ENCODE data around the gene NOP53. TPM values are rescaled to one million over a fixed set of nuclear protein-coding genes. Genes with fewer than 3 reads are reported as not detected.

The NOP53 gene
- total and polyA plus RNA-seq, 4 donors: 25.8 to 85.5 (median 38.6) TPM

- H3K36me3 ChIP-seq (ENCODE audit: control insufficient read depth in 4 of 4, insufficient read depth in 3 of 4, low read depth in 1 of 4, low read length in 3 of 4): no peaks in the 10 kb centered on the region
- H3K27ac ChIP-seq (ENCODE audit: low read depth in 1 of 2, low read length in 2 of 2): no peak overlapping the region
- 16% methylated on average over 7 of the region's 7 CpGs for WGBS
- H3K9ac ChIP-seq (ENCODE audit: low read depth in 1 of 2, low read length in 2 of 2): no peak overlapping the region
- TF ChIP-seq, protein P1, sequence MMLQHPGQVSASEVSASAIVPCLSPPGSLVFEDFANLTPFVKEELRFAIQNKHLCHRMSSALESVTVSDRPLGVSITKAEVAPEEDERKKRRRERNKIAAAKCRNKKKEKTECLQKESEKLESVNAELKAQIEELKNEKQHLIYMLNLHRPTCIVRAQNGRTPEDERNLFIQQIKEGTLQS (IDR thresholded peaks at IDR 0.05): peak; percentile 34
- no peak for TF ChIP-seq RXRA (IDR thresholded peaks at IDR 0.05)
- no peaks in the 10 kb centered on the region for H3K27me3 ChIP-seq (ENCODE audit: control insufficient read depth in 4 of 4, insufficient read depth in 4 of 4, low read length in 3 of 4)
- H3K4me3 ChIP-seq (ENCODE audit: low read depth in 1 of 3, low read length in 3 of 3): no peak overlapping the region
- no peaks in the 10 kb centered on the region for H3K9me3 ChIP-seq (ENCODE audit: control insufficient read depth in 4 of 4, low read length in 3 of 4)
- H3K4me1 ChIP-seq (ENCODE audit: control insufficient read depth in 4 of 4, insufficient read depth in 4 of 4, low read length in 3 of 4): no peaks in the 10 kb centered on the region
- DNase-seq (ENCODE audit: low spot score): no peak
Measured at GRCh38 chr19:47723581-47723940, 21.8 kb upstream of the NOP53 start.

GRCh38 chr19:47725759-47726401, 19.5 kb upstream of the NOP53 start:
- DNase-seq (ENCODE audit: low spot score): no peak
- Histone ChIP-seq H3K4me3 (ENCODE audit: low read depth in 1 of 3, low read length in 3 of 3) (no peak overlapping the region), H3K4me1 (ENCODE audit: control insufficient read depth in 4 of 4, insufficient read depth in 4 of 4, low read length in 3 of 4) (peaks cover 0 to 9% (median 5%) of the 10 kb centered on the region in 4 donors), H3K27ac (ENCODE audit: low read depth in 1 of 2, low read length in 2 of 2) (no peak overlapping the region), H3K36me3 (ENCODE audit: control insufficient read depth in 4 of 4, insufficient read depth in 3 of 4, low read depth in 1 of 4, low read length in 3 of 4) (no peaks in the 10 kb centered on the region), H3K27me3 (ENCODE audit: control insufficient read depth in 4 of 4, insufficient read depth in 4 of 4, low read length in 3 of 4) (peaks cover 0 to 4% (median 1%) of the 10 kb centered on the region in 4 donors), H3K9ac (ENCODE audit: low read depth in 1 of 2, low read length in 2 of 2) (no peak overlapping the region), H3K9me3 (ENCODE audit: control insufficient read depth in 4 of 4, low read length in 3 of 4) (no peaks in the 10 kb centered on the region)
- TF ChIP-seq EGR1 (IDR thresholded peaks at IDR 0.05; ENCODE audit: low read depth in 2 of 2) (no peak), JUND (IDR thresholded peaks at IDR 0.05) (no peak), NR2F2 (IDR thresholded peaks at IDR 0.05) (no peak), HNF4A (conservative IDR thresholded peaks at IDR 0.05) (no peak), RXRA (IDR thresholded peaks at IDR 0.05) (no peak), FOXA2 (IDR thresholded peaks at IDR 0.05) (no peak), SP1 (IDR thresholded peaks at IDR 0.05) (no peak), HNF4G (IDR thresholded peaks at IDR 0.05) (no peak), YY1 (IDR thresholded peaks at IDR 0.05) (no peak), ZBTB33 (IDR thresholded peaks at IDR 0.05) (no peak), FOXA1 (IDR thresholded peaks at IDR 0.05) (no peak), TAF1 (conservative IDR thresholded peaks at IDR 0.05) (no peak), GABPA (IDR thresholded peaks at IDR 0.05 in 1 of 2, conservative IDR thresholded peaks at IDR 0.05 in 1 of 2) (no peak), RAD21 (IDR thresholded peaks at IDR 0.05) (no peak), MAX (IDR thresholded peaks at IDR 0.05) (no peak)
- TF ChIP-seq, protein P2, sequence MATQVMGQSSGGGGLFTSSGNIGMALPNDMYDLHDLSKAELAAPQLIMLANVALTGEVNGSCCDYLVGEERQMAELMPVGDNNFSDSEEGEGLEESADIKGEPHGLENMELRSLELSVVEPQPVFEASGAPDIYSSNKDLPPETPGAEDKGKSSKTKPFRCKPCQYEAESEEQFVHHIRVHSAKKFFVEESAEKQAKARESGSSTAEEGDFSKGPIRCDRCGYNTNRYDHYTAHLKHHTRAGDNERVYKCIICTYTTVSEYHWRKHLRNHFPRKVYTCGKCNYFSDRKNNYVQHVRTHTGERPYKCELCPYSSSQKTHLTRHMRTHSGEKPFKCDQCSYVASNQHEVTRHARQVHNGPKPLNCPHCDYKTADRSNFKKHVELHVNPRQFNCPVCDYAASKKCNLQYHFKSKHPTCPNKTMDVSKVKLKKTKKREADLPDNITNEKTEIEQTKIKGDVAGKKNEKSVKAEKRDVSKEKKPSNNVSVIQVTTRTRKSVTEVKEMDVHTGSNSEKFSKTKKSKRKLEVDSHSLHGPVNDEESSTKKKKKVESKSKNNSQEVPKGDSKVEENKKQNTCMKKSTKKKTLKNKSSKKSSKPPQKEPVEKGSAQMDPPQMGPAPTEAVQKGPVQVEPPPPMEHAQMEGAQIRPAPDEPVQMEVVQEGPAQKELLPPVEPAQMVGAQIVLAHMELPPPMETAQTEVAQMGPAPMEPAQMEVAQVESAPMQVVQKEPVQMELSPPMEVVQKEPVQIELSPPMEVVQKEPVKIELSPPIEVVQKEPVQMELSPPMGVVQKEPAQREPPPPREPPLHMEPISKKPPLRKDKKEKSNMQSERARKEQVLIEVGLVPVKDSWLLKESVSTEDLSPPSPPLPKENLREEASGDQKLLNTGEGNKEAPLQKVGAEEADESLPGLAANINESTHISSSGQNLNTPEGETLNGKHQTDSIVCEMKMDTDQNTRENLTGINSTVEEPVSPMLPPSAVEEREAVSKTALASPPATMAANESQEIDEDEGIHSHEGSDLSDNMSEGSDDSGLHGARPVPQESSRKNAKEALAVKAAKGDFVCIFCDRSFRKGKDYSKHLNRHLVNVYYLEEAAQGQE (IDR thresholded peaks at IDR 0.05): no peak
- TF ChIP-seq, protein P1 (IDR thresholded peaks at IDR 0.05): no peak
- 72% methylated on average over 48 of the region's 48 CpGs for WGBS
